Fibroblast of villous mesenchyme (primary cell): ENCODE data around the gene RBFOX2. TPM values are rescaled to one million over a fixed set of nuclear protein-coding genes. Genes with fewer than 3 reads are reported as not detected.

ENCODE experiments used
- DNase-seq: peaks from one replicate; pipeline ENCODE4 v3.0.0-alpha.2; 2010; ENCODE audit warnings: low read depth
- H3K4me3 ChIP-seq: 2 replicates; pipeline ENCODE4 v1.5.1; 2011; ENCODE audit warnings: low read depth, mild to moderate bottlenecking, low read length
- CTCF ChIP-seq: IDR thresholded peaks from 2 replicates; pipeline ENCODE4 v1.5.1; 2012; ENCODE audit warnings: low read depth, mild to moderate bottlenecking, low read length; ENCODE audit not compliant: insufficient read depth
- total RNA-seq: library from RNA; depleted of rRNA; stranded (reverse); fragments of >200 nt; gene quantifications from 2 replicates; pipeline ENCODE4 v1.2.3, GENCODE V29; 2012

RBFOX2 gene
- total RNA-seq, 1 donor: 174 TPM

- DNase-seq: no peak
- TF ChIP-seq CTCF: no peak
- H3K4me3 ChIP-seq: no peak overlapping the region
Measured at GRCh38 chr22:35993048-35993714, 35.4 kb downstream of the RBFOX2 start.

- DNase-seq: peak; percentile 72
- no peak for TF ChIP-seq CTCF
Measured at GRCh38 chr22:35991168-35991567, 37.5 kb downstream of the RBFOX2 start.

GRCh38 chr22:35988030-35988429 lies 40.6 kb downstream of the RBFOX2 start:
- peak; percentile 52 for DNase-seq
- H3K4me3 ChIP-seq: no peak overlapping the region

More at GRCh38 chr22:35991168-35991567, 37.5 kb downstream of the RBFOX2 start:
- no peak overlapping the region for H3K4me3 ChIP-seq

GRCh38 chr22:35987487-35987886 lies 41.1 kb downstream of the RBFOX2 start:
- DNase-seq: peak; percentile 74
- TF ChIP-seq CTCF: no peak
- no peak overlapping the region for H3K4me3 ChIP-seq

More at GRCh38 chr22:35988030-35988429, 40.6 kb downstream of the RBFOX2 start:
- no peak for TF ChIP-seq CTCF

GRCh38 chr22:35986088-35986487 lies 42.5 kb downstream of the RBFOX2 start:
- no peak overlapping the region for H3K4me3 ChIP-seq
- no peak for DNase-seq
- no peak for TF ChIP-seq CTCF

- no peak overlapping the region for H3K4me3 ChIP-seq
- DNase-seq: peak; percentile 88
- no peak for TF ChIP-seq CTCF
Measured at GRCh38 chr22:35985371-35985770, 43.3 kb downstream of the RBFOX2 start.
